NCI-H2196 treated with DMSO at 0.1 percent for 48 hours (cell line): ENCODE results near the gene COLEC12.

Experiments
- DNase-seq: peaks from one replicate; lab custom pipeline; 2025; ENCODE audit not compliant: unreplicated experiment; lab: John Stamatoyannopoulos, UW

Gene COLEC12

DNA sequence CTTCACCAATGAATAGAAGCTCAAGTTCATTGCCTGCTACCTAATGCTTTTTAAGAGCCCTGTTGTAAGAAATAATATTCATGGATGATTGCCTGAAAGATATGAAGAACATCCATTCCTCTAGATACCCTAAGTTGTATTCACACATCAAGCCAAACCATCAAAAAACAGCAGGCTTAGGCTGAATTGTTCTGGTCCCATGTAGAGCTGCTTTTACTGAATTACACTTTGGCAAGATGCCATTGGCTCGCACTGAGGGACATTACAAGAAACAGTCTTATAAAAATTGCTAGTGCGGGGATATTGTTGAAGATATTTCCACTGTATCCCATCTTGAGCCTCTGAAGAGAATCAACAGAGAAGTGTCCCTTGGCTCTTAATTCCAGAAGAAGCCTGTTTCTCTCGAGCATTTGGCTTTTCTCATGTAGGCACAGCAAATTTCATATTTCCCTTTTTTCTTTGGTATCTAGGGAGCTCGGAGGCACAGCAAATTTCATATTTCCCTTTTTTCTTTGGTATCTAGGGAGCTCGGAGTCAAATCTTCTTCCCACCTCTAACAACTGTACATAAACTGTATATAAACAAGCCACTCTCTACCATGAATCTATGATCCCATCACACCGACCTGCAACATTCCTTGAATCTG, 107.5 kb downstream of the COLEC12 start:
- no peak for DNase-seq

DNA sequence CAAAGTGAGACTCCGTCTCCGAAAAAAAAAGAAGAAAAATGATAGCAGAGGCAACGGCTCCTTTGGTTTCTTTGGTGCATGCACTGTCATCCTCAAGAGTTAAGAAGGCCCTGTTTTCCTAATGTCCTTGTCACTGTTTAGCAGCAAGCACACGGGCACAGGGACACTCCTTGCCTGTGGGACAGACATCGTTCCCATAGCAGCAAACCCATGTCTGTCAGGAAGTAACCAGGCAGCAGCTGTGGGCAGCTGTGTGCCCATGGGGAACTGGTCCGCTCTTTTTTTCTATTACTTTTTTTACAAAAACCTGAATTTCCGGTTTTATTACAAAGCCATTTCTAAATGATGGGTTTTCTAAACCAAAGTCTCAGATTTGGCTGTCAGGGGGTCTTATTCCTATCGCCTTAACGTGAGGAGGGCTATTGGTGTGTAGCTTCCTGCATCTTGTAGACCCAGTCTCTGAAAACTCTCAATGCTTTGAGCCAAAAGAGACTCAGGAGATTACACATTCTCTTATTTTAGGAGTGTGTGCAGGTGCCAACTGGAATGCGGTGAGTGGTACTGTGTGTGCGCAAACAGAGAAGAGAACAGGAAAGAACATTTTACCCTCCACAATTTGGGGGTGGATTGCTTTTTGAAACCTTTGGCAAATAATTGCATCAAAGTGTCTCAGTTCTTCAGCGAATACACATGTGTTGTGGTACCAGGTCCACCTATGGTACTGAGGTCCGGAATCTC, 109.6 kb downstream of the COLEC12 start:
- no peak for DNase-seq

DNA sequence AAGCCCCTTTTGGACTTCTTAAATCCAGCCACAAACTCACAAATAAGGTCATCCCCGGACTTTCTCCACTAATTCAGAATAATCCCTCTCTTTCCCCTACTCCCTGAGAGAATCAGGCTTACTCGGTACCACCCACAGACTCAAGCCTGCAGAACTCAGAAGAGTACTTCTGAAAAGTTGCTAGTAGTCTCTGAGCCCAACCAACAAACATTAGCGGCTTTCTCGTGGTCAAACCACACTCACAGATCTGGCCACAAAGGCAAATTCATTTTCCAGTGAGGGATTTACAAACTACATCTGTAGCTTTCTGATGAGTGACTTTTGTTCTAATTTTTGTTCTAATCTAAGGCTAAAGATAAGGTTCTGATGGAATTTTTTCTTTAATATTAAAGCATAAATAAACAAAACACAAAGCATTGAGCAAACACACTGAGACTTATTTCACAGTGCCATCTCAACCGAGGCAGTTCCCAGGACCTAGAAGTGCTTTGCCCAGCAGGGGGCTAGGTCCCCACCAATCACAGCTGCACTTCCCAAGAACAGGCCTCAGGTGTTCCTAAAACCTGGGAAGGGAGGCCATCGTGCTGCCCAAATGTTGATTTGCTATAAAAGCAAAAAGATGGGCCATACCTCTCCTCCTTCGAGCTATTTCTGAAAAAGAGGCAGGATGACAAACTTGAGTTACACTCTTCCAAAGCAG, 110.7 kb downstream of the COLEC12 start:
- no peak for DNase-seq

DNA sequence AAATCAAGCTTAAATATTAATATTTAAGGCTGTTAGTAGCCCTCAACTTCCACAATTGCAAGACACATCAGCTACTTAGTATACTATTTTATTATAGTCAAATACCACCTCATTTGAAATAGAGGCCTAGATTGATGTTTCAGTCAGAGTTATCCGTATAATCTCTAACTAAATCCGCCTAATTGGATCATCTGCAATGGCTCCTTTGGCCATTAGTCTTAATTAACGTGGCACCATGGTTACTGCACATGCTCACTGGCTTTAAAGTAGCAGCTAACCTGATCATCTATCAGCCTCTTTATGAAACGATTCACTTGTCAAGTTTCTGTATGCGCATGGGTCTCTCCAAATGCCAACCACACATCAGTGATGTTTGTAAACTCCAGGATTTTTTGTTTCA, 112.3 kb downstream of the COLEC12 start:
- DNase-seq = no peak

DNA sequence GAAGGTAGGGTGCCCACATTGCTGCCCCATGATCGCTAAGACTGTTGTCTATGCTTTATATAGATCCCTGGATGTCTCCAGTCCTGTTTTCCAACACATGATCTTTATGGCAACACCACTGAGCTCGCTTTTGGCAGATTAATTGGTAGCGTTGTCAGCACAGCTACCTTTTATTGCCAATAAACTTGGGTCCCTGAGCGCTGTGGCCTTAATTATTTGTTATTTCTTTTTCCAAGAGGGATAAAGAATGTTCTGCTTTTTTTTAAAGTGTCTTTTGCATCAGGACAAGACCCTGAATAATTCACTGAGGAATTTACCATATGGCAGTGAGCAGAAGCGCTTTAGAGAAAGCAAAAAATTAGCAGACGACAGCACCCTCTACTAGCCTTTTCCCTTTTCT, 113.5 kb downstream of the COLEC12 start:
- DNase-seq = no peak

DNA sequence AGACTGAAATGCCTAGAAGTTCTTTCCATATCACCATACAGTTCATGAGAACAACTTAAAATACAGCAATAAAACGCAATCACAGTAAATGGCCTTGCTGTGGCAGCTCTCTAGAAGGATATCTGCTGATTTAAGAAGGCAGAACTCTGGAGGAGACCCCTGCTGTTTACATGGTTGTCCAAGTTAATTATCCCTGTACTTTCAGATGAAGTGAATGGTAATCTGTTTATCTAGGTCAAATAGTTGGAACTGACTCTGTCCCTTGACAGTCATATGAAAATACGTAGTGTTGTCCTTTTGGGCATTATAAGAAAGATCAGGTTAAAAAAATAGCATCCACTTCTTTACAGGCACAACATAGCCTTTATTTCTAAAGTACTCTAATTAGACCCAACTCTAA, 115.6 kb downstream of the COLEC12 start:
- DNase-seq = no peak

DNA sequence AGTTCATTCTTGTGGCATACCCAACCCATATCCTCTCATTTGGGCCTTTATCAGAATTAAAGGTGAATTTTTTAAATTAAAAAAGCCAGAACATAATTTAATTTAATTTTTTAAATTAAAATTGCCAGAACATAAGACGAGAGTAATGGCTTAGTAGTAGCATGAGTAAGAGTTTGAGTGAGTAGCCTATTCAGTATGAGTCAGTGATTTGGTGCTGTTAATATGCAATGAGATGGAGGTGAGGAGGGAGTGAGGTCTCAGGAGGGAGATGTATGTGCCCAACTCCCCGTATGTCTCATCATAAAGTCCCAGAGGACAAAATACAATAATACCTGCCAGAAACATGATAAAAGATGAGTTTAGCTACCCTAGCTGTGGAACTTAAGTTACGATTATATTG, 117.4 kb downstream of the COLEC12 start:
- no peak for DNase-seq

DNA sequence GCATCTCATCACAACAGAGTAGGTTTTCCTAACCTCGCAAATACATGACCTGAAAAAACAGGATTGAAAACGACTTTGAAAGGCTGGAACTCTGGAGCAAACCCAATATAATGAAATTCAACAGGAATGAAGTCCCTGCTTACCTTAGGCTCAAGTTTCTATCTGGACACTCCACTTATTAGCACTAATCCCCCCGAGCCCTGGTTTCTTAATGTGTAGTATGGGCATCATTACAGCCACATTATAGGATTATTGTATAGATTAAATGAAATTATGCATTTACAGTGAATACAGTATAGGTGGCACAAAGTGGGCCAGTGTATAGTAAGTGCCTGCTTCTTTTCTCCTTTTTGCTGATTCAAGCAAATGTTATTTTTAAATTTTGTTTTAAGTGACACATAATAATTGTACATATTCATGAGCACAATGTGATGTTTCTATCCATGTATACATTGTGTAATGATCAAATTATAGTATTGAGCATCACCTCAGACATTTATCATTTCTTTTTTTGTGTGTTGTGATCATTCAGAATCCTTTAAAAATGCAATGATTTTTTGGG, 118.0 kb downstream of the COLEC12 start:
- no peak for DNase-seq

DNA sequence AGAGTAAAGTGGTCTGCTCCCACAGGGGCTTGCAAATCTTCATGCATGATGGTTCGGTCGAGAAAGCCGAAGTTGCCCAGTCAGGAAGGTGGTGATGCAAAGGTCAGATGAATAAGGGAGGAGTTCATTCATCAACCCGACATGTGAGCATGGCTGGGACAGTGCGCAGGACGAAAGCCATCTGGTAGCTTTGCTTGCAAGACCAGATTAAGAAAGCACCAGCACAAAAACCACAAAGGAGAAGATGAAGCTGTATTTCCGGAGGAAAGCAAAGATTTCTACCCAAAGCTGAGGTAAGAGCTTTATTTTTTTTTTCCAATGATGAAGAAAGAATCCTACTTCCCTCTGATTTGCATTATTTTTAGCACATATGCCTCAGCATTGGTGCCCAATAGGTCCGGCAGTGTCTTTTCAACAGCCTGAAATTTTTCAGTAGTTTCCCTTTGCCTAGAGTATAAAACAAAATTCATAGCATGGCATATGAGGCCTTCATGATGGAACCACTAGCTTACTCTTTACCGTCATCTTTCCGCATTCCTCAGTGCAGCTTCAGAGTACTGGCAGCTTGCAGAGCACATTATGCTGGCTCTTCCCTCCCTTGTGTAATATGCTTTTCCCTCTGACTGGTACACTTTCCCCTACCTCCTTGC, 120.7 kb downstream of the COLEC12 start:
- DNase-seq = no peak

DNA sequence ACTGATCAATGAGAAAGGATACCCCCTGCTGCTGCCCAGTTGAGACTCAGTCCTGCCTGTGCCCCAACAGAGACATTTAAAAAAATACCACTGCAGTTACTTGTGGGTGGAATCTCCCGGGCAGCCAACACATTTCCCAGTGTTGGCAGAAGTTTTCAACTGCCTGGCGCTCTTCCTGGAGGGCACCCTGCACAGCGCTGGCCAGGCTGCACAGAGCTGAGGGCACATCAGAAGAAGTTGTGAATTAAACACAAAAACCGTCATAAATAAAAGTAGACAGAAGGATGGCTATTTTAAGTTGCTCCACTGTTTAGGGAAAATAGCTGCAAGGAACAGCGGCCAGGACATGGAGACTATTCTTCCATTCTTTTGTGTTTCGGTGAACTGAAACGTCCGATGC, 122.4 kb downstream of the COLEC12 start:
- DNase-seq = no peak

DNA sequence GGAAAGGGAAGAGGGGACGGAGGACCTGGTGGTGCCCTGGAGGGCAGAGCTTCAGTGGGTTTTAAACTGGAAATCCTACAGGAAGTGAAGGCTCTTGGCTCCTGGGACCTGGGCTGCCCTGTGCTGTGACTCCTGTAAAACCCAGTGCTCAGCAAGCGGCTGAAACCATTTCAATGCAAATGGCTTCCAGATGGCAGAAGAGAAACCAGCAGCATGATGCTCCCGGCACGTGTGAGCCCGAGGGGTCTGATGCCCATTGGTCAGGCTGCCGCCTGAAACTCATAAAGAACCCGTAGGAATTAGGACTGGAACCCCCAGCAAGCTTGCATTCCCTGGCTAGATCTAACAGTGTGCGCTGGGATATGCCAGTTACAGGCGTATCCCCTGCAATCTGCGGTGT, 123.4 kb downstream of the COLEC12 start:
- DNase-seq = no peak

DNA sequence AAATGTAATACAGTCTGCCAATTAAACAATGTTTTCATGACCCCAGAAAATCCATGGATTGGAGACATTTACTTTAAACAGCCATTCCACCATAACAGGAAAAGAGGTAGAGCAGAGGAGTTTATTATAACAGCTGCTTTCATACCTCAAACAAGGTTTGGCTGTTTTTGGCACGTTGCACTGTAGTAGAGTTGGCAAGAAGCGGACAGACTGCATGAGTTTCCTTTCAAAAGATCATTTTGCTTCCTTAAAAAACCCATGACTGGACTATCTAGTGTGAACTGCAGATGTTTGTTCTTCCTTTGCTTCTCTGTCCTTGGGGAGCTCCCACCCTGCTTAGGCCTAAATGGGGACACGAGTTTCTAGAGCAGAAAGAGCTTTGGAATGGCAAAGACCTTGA, 124.2 kb downstream of the COLEC12 start:
- no peak for DNase-seq

DNA sequence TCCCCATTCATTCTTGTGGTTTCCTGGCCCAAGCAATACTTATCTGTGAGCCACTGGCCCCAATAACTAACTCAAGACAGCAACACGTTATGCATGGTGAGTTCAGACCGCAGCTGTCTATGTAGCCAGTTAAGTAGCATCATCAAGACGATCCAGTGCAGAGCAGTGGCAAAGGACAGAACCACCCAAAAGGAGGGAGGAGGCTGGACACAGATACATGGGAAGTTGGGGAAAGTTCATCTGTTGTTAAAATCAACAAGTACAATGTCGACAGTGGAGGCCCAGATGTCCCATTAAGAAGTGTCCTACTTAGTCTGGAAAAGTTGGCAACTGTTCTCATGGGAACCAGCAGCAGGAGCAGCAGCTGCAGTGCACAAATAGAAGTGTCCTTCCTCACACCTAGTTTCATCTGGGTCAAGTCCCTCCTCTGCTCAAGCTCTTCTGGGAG, 125.8 kb downstream of the COLEC12 start:
- no peak for DNase-seq

DNA sequence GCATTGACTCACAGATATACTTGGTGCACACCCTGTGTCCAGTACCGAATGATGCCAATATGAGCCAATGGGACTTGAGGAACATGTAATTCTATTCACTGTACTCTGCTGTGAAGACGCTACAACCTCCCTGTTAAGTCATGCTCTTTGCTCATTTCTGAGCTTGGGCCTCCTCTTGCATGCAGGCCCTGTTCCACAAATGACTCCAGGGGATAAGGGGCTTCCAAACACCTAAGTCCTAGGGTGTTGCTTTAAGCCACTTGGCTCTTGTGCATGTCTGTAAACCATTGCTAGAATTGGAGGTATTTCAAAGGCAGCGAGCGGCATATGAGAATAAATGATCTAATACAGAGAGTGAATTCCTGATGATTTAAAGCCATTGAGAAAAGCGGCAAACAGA, 126.7 kb downstream of the COLEC12 start:
- no peak for DNase-seq

DNA sequence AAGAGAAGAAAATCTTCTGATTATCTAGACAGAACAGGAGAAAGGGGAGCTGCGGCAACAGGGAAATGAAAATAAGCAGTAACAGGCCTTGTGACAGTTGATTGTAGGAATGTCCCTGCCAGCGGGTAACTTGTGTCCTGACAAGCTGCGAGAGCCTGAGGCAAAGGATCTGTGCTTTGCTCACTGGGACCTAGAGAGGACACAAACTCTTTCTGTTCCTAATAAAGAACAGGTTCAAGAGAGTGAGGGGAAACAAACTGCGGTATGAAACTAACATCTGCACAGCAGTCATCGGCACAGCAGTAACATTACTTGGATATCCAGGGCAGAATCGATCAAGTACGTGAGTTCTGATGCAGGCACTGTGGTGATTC, 128.9 kb downstream of the COLEC12 start:
- no peak for DNase-seq

DNA sequence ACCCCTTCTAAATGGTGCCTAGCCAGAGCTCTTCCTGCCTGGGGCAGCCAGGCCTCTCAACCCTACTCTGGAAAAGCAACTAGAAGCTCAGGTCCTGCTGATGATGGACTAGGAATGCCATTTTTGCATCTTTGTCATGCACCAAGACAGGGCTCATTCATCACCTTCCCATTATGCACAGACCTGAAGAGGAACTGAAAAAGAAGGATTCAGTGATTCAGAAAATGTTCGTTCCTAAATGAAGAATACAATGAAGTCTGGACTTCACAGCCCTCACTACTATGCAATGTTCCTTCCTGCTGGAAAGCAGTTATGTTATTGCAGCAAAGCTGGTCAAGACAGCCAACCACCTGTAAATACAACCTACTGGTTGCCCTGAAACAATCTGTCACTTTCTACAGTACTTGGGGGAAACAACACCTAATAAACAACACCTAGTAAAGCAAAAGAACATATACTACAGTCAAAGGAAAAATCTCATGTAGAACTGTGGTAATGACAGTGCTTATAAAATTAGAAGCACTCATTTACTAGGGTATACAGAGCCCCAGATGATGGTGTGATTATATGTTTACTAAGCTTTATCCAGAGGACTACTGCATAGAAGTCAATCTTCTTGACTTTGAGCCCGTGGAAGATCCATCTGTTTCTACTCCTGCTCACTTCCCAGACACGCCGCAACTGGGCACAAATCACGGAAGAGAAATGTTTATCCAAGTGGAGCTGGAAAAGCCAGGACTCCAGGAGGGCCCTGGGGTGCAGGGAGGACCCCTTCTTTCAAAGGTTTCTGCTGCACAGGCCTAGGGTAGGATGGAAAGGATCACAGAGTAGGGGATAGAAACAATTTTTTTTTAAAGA, 129.5 kb downstream of the COLEC12 start:
- DNase-seq = no peak

DNA sequence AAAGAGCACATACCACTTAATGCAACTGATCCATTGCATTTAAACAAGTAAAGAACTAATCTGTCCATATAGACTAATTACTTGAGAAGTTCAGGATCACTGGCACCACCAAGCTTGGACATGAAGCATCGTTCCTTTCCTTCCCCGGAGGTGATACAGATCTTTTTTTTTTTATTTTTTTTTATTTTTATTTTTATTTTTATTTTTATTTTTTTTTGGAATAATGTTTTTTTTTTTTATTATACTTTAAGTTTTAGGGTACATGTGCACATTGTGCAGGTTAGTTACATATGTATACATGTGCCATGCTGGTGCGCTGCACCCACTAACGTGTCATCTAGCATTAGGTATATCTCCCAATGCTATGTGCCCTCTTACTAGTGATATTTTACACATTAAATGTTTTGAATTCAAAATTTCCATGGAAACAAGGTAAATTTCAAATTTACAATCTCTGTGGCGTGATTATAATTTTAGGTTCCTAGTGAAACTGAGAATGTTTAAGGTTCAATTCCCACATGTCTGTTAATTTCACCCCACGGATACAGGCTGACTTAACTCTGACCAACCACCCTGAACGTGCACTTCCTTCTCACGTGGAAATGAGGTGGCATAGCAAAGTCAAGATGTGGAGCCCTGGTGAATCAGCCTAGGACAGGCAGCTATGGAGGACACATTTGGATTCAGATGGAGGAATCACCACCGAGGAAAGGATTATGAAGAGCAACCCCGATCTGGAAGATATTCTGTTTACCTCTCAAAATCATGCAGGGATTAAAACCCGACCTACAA, 131.1 kb downstream of the COLEC12 start:
- no peak for DNase-seq

DNA sequence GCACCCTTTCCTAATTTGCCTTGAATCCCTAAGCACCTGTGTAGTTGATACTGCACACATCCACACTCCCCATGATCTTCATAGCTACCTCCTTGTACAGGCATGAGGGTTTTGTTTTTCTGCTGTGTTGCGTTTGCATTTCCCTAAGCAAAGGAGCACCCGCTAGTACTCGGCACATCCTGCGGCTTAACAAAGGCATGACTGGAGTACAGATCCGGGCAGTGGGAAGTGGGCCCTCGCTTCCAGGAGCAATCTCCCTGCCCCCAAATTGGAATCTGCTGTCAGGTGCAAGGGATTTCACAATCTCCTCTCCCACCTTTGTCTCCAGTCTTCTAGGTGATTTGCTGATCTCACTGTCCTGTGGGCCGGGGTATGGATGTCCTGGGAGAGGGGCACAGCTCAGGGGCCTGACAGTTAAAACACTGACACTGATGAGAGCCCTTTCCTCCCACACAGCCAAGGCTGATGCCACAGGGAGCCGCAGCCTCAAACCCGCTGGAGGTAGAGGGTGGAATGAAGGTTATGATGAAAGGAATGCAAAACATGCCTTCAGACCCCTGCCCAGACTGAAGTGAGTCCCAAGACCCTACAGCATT, 133.9 kb downstream of the COLEC12 start:
- no peak for DNase-seq

DNA sequence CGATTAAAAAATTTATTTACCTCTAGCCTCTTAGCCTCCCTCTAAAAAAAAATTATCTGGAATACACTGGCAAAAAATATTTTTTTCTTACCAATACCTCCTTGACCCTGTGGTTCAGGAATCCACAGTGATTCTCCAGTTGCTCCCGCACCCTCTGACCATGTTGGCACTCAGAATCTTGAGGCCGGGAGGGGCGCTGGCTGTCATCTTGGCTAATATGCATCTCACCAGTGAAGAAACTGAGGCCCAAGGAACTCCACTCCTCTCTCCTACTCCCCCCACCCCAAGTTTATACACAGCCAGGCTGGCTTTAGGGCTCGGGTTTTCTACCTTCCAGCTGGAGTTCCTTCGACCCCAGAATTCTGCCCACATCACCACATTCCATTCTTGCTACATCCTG, 134.8 kb downstream of the COLEC12 start:
- DNase-seq = no peak
